OCI-LY3 (cell line): ENCODE data around the gene FBH1.

Experiments
- H2AFZ ChIP-seq: fragments of 200-600, 300-600 bp; shearing (Covaris generic); 2 replicates; pipeline ENCODE4 v1.6.0; 2014; ENCODE audit warnings: antibody characterized with exemption, low read depth, low read length
- H3K27ac ChIP-seq: fragments of 200-600, 300-600 bp; sonication (generic); 2 replicates; pipeline ENCODE4 v1.5.1; 2014; ENCODE audit warnings: mild to moderate bottlenecking, low read length, moderate library complexity, mixed read lengths
- H3K27me3 ChIP-seq: fragments of 200-600, 300-600 bp; sonication (generic); 2 replicates; pipeline ENCODE4 v1.6.1; 2014; ENCODE audit warnings: low read depth, low read length, mixed read lengths
- H3K36me3 ChIP-seq: fragments of 200-600, 300-600 bp; sonication (generic); replicated peaks from 2 replicates; pipeline ENCODE3; 2014; ENCODE audit warnings: low read depth, low read length, mixed read lengths
- H3K4me1 ChIP-seq: fragments of 300-600, 200-600 bp; sonication (generic); 2 replicates; pipeline ENCODE4 v1.6.1; 2014; ENCODE audit warnings: low read length, mixed read lengths
- H3K4me2 ChIP-seq: fragments of 200-600, 300-600 bp; sonication (generic); 2 replicates; pipeline ENCODE4 v1.6.1; 2014; ENCODE audit warnings: low read length, mixed read lengths
- H3K4me3 ChIP-seq: fragments of 300-600, 200-600 bp; sonication (generic); 2 replicates; pipeline ENCODE4 v1.5.1; 2014; ENCODE audit warnings: antibody characterized with exemption, mild to moderate bottlenecking, low read length, moderate library complexity
- H3K79me2 ChIP-seq: fragments of 300-600, 200-600 bp; shearing (Covaris generic); 2 replicates; pipeline ENCODE4 v1.6.1; 2014; ENCODE audit warnings: mild to moderate bottlenecking, low read length, mixed read lengths
- H3K9ac ChIP-seq: fragments of 300-600, 200-600 bp; shearing (Covaris generic); 2 replicates; pipeline ENCODE4 v1.6.0; 2014; ENCODE audit warnings: mild to moderate bottlenecking, low read length, moderate library complexity
- H3K9me3 ChIP-seq: fragments of 200-600, 300-600 bp; shearing (Covaris generic); 2 replicates; pipeline ENCODE4 v1.6.1; 2014; ENCODE audit warnings: low read length, mixed read lengths; ENCODE audit not compliant: insufficient read depth
- H4K20me1 ChIP-seq: fragments of 200-600, 300-600 bp; sonication (generic); 2 replicates; pipeline ENCODE4 v1.6.1; 2016; ENCODE audit warnings: low read length, mixed read lengths; ENCODE audit not compliant: insufficient read depth
- CTCF ChIP-seq: fragments of 200-600, 300-600 bp; sonication (generic); IDR thresholded peaks from 2 replicates; pipeline ENCODE4 v1.5.1; 2014; ENCODE audit warnings: antibody characterized with exemption, low read length, low read depth
- EZH2phosphoT487 ChIP-seq: fragments of 200-600 bp; shearing (Covaris generic); IDR thresholded peaks from 2 replicates; pipeline ENCODE4 v1.6.1; 2018; ENCODE audit warnings: antibody characterized with exemption, mixed run types, low read depth

The FBH1 gene

GRCh38 chr10:5895365-5895764 is 5.3 kb downstream of the FBH1 start:
- peaks cover 19% of the 10 kb centered on the region for H3K36me3 ChIP-seq
- H3K27me3 ChIP-seq = no peaks in the 10 kb centered on the region
- no peak overlapping the region for H3K4me3 ChIP-seq
- H3K4me1 ChIP-seq = peaks cover 6% of the 10 kb centered on the region; the same call in 1 of the 2 replicates
- peaks cover 4% of the 10 kb centered on the region; the same call in 1 of the 2 replicates for H4K20me1 ChIP-seq
- no peak overlapping the region for H2AFZ ChIP-seq
- peaks cover 27% of the 10 kb centered on the region for H3K79me2 ChIP-seq
- TF ChIP-seq EZH2phosphoT487 (no peak), CTCF (no peak)
- no peak overlapping the region for H3K9ac ChIP-seq
- H3K9me3 ChIP-seq = no peaks in the 10 kb centered on the region
- H3K4me2 ChIP-seq = no peak overlapping the region
- H3K27ac ChIP-seq = no peak overlapping the region

GRCh38 chr10:5895804-5896203 is 5.8 kb downstream of the FBH1 start:
- no peaks in the 10 kb centered on the region for H3K27me3 ChIP-seq
- H3K9me3 ChIP-seq = no peaks in the 10 kb centered on the region
- H3K4me1 ChIP-seq = peaks cover 5% of the 10 kb centered on the region; the same call in 1 of the 2 replicates
- H3K79me2 ChIP-seq = peaks cover 23% of the 10 kb centered on the region
- H3K9ac ChIP-seq = no peak overlapping the region
- H3K36me3 ChIP-seq = peaks cover 19% of the 10 kb centered on the region
- no peak overlapping the region for H3K4me3 ChIP-seq
- H3K4me2 ChIP-seq = no peak overlapping the region
- peaks cover 1% of the 10 kb centered on the region; the same call in 1 of the 2 replicates for H4K20me1 ChIP-seq
- no peak overlapping the region for H3K27ac ChIP-seq
- TF ChIP-seq EZH2phosphoT487 (no peak), CTCF (no peak)
- no peak overlapping the region for H2AFZ ChIP-seq

GRCh38 chr10:5896208-5897052 is 6.4 kb downstream of the FBH1 start:
- Histone ChIP-seq H4K20me1 (no peaks in the 10 kb centered on the region), H3K9ac (no peak overlapping the region), H3K27me3 (no peaks in the 10 kb centered on the region), H3K79me2 (peaks cover 17% of the 10 kb centered on the region), H3K36me3 (peaks cover 19% of the 10 kb centered on the region), H3K4me2 (no peak overlapping the region), H3K4me3 (no peak overlapping the region), H2AFZ (no peak overlapping the region), H3K4me1 (no peaks in the 10 kb centered on the region), H3K27ac (no peak overlapping the region), H3K9me3 (no peaks in the 10 kb centered on the region)
- TF ChIP-seq CTCF = no peak
- TF ChIP-seq EZH2phosphoT487 = no peak

- no peak overlapping the region for H3K27ac ChIP-seq
- H3K79me2 ChIP-seq = peaks cover 11% of the 10 kb centered on the region
These were observed 7.0 kb downstream of the FBH1 start for GRCh38 chr10:5897053-5897340.

More at GRCh38 chr10:5897053-5897340, 7.0 kb downstream of the FBH1 start:
- H4K20me1 ChIP-seq = no peaks in the 10 kb centered on the region
- no peak overlapping the region for H2AFZ ChIP-seq
- H3K4me1 ChIP-seq = no peaks in the 10 kb centered on the region
- no peak overlapping the region for H3K9ac ChIP-seq
- H3K27me3 ChIP-seq = no peaks in the 10 kb centered on the region
- no peak overlapping the region for H3K4me2 ChIP-seq
- no peaks in the 10 kb centered on the region for H3K9me3 ChIP-seq
- H3K4me3 ChIP-seq = no peak overlapping the region
- TF ChIP-seq CTCF = no peak
- TF ChIP-seq EZH2phosphoT487 = no peak
- peaks cover 19% of the 10 kb centered on the region for H3K36me3 ChIP-seq
